Loucy (cell line): ENCODE data around the gene SIPA1L3.

Experiments
- EZH2phosphoT487 ChIP-seq: fragments of 200-600 bp; IDR thresholded peaks from 2 replicates; pipeline ENCODE4 v1.6.1; 2018; ENCODE audit warnings: antibody characterized with exemption, mild to moderate bottlenecking, moderate library complexity, borderline replicate concordance
- TF ChIP-seq, protein P1 (sequence below): fragments of 200-600 bp; sonication (generic); conservative IDR thresholded peaks from 2 replicates; pipeline ENCODE4 v1.5.1; 2014; ENCODE audit warnings: mild to moderate bottlenecking, antibody characterized with exemption, low read length

DNA sequence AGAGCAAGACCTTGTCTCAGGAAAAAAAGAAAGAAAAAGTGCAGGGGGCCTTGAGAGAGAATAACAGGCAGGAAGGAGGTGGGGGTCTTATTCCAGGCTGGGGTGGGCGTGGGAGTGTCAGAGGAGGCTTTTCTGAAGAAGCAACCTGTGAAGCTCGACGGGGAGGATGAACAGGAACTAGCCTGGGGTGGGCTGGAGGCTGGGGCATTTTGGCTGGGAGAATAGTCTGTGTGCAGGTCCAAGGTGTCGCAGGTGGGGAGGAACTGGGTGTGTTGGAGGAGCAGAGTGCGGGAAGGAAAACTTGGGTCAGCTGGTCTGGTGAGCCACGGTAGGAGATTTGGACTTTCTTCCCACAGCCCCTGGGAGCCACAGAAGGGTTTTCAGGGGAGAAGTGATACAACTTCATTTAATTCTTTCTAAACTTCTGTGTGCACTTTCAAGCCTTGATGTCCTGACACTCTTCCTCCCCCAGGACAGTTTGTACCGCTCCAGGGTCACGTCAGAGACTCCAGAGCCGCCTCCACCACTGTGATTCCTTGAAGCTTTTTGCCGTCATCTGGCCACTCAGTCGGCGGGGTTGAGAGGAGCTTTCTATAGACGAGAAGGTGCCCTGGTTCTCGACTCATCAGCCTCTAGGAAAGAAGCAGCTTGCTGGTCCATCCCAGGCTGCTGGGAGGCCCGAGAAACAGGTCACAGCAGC, 138.7 kb downstream of the SIPA1L3 start:
- TF ChIP-seq, protein P1, sequence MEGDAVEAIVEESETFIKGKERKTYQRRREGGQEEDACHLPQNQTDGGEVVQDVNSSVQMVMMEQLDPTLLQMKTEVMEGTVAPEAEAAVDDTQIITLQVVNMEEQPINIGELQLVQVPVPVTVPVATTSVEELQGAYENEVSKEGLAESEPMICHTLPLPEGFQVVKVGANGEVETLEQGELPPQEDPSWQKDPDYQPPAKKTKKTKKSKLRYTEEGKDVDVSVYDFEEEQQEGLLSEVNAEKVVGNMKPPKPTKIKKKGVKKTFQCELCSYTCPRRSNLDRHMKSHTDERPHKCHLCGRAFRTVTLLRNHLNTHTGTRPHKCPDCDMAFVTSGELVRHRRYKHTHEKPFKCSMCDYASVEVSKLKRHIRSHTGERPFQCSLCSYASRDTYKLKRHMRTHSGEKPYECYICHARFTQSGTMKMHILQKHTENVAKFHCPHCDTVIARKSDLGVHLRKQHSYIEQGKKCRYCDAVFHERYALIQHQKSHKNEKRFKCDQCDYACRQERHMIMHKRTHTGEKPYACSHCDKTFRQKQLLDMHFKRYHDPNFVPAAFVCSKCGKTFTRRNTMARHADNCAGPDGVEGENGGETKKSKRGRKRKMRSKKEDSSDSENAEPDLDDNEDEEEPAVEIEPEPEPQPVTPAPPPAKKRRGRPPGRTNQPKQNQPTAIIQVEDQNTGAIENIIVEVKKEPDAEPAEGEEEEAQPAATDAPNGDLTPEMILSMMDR: no peak
- no peak for TF ChIP-seq EZH2phosphoT487
